HG03354 (cell line): Measurements from ENCODE around the gene ATP10B.
A peak's percentile ranks its signal among the peaks of the same experiment; 100 is the strongest.
"Not testable (repeated sequence)": the region's sequence is repeated elsewhere in the genome, so short reads cannot be mapped to it uniquely, and the experiment has no call there.

ENCODE experiments used
- ATAC-seq: cut with Tn5 transposase; IDR thresholded peaks from one replicate; pipeline ENCODE4 v1.9.1; 2021; ENCODE audit warnings: mild to moderate bottlenecking; ENCODE audit not compliant: unreplicated experiment, poor library complexity, severe bottlenecking

Gene ATP10B

DNA sequence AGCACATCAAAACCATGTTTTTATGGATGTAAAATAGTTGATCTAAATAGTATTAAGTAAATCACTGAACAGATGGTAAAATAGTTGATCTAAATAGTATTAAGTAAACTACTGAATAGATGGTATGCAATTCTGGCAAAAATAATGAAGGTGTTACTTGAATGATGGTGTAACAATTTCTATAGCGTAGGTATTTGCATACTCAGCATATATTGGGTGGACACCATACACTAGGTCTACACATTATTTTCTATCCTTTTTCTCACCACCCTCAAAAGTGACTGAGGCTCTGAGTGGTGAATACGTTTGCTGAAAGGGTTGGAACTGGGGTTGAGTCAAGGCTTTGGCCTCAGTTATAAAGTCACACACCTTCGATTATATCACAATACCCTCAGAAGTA lies 81.3 kb downstream of the ATP10B start:
- ATAC-seq: no peak

DNA sequence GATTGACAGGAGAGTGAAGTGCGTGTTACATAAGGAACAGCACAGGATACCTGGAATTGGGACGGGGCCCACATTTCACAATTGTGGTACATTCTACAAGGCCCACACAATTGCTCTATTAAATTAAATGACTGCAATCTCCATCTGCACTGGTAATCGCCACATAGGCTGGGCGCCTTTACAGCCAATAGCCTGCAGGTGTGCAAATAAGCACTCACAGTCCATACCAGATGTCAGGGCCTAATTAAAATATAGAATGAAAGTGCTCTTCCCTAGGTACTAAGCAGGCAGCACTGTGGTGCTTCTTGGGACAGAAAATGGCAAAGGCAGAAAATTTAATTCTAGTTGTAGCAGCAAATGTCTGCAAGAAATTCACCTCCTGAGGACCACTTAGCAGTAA lies 82.7 kb downstream of the ATP10B start:
- ATAC-seq: no peak

DNA sequence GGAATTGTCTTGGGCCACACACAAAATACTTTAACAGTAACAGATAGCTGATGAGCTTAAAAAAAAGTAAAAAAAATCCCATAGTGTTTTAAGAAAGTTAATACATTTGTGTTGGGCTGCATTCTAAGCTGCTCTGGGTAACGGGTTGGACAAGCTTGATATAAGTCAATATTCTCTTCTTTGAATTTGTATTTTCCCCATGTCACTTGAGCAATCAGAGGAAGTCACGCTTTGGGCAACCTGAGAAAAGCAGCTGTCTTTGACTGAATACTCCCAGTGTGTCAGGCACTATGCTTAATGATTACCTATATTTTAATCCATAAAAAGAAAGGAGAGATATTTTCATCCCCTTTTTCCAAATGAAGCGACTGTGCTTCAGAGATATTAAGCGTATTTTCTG lies 84.9 kb downstream of the ATP10B start:
- no peak for ATAC-seq

- no peak for ATAC-seq
Observed at GRCh38 chr5:160760008-160760407, 92.0 kb downstream of the ATP10B start.

DNA sequence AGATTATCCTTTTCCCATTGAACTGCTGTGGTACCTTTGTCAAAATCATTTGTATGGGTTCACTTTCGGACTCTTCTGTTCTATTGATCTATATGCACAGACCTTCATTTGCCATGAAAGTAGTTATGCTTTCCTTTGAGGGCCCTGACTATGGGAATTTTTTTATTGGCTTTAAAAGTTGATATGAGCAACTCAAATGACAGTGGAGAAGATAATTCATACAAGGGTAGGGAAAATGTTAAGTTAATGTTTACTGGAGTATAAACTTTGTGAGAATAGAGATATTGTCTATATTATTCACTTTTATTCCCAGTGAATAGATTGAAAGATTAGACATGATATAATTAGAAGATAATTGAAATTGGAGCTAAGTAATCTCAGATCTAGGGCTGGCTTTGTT lies 94.8 kb downstream of the ATP10B start:
- ATAC-seq: no peak

DNA sequence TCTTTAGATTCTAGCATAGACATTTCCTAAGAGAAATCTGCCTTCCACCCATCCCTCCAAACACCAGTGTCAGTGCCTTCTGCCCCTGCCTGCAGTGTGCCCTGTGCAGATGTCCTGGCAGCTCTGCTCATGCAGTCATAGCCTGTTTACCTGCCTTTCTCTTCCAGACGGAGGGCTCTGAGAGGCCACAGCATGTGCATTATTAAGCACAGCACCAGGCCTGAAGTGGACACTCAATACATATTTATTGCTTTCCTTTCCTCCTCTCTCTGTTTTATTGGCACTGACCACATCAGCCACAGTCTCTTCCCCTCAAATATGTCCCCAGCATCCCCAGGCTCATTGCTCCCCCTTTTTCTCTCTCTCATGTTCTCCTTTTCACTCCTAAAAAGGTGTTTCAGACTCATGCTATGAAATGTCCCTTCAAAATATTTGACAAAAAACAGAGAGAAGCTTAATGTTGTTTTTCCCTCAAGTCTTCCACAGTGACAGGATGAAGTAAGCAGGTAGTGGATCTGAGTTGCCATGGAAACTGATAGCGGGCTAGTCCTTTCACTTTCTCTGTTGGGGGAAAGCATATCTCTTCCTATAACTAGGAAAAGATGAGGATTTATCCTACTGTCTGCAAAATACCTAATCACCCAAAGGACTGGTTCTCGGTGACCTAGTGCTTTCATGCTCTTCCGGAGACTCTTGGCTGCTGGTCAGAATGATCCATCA lies 100.9 kb downstream of the ATP10B start:
- no peak for ATAC-seq

GRCh38 chr5:160749682-160750081 lies 102.3 kb downstream of the ATP10B start:
- no peak for ATAC-seq

DNA sequence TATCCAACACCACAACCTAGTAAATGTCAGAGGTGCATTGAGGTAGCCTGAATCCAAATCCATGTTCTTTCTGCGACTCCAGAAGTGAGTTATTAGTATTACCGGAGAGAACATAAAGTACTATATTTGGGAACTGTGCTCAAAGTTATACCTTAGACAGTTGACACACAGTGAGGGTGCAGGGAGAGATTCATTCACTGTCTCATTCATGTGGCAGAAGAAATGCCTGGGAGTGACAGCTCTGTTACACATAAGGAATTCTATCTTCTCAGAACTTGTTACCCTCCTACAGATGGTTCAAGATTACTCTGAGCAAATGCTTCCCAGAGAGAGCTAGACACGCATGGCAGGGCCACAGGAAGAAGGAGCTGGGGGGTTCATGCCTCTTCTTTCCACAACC lies 103.0 kb downstream of the ATP10B start:
- ATAC-seq: no peak

GRCh38 chr5:160747987-160748386 lies 104.0 kb downstream of the ATP10B start:
- no peak for ATAC-seq

GRCh38 chr5:160747559-160747958 lies 104.5 kb downstream of the ATP10B start:
- ATAC-seq: no peak

DNA sequence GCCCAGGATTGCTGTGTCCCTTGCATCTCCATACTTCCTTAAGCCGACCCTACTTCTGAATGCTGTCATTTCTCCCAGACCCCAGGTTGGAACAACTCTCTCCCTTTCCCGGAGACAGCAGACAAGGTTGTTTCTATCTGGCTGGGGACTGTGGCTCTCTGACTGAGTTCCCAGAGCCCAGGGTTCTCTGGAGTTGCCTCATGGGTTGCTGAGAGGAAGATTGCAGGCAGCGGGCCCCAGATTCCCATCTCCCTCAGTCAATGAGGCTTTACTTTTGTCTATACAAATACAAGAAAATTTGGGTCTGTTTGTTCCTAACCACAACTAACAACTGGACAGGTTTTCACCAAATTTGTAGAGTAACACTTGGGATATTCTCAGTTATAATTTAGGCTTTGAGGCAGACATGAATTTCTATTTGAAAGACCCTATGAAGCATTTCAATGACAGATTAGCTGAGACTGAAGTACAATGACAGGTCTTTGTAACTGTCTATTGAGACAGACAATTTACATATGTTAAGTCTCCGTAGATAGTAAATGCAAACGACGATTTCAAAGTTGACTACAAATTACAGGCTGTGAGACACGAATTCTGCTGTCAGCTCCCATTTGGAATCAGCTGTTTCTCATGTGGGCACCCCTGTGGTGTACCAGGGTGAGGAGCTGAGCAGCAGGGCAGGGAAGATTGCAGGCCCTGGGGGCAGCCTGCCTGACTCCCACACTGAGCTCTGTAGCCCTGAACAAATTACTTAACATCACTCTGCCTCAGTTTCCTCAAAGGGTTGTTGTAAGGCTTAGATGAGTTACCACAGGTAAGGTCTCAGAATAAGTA lies 107.5 kb downstream of the ATP10B start:
- ATAC-seq: no peak

DNA sequence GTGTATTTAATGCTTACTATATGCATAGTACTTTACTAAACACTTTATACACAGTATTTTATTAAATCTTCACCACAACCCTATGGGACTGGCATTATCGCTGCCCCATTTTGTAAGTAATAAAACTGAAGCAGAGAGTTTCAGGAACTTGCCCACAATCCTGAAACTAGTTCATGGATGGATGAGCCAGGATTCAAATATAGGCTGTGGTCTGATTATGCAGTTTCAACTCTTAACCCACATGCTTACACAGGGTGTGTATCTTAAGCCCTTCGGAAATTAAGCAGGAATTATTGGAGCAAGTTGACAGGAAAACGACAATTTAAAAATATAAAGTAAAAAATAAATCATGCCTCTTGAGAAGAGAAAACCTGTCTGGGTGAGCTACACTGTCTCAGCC lies 109.0 kb downstream of the ATP10B start:
- ATAC-seq: peak; percentile 82

DNA sequence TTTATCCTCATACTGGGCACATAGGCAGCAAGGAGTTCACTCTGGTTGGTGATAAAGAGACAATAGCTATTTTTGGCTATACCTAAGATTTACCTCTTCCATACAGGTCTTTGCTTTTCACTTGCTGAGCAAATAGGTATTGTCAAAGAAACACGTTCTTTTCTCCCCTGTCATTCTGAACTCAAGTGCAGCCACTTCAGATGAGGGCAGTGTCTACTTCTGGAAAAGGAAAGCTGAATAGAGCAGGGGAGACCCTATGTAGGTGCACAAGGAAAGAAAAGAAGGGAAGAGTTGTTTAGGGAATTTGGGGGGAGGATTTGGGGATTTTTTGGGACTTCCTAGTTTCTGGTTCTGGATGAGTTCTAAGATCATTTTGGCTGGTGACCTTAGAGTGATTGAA lies 109.6 kb downstream of the ATP10B start:
- no peak for ATAC-seq

- ATAC-seq: no peak
Observed at GRCh38 chr5:160727296-160727997, 124.6 kb downstream of the ATP10B start.

DNA sequence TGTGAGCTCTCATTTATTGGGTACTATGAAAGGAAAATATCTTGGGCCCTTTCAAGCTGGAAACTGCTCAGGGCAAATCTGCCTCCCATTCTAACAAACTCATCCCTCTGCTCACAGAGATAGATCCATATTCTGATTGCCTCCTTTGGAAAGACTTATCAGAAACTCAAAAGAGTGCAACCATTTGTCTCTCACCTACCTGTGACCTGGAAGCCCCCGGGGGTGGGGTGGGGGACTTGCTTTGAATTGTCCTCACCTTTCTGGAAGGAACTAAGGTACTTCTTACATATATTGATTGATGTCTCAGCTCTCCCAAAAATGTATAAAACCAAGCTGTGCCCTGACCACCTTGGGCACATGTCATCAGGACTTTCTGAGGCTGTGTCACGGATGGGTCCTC lies 125.3 kb downstream of the ATP10B start:
- no peak for ATAC-seq

- no peak for ATAC-seq
Observed at GRCh38 chr5:160720822-160721221, 131.2 kb downstream of the ATP10B start.

DNA sequence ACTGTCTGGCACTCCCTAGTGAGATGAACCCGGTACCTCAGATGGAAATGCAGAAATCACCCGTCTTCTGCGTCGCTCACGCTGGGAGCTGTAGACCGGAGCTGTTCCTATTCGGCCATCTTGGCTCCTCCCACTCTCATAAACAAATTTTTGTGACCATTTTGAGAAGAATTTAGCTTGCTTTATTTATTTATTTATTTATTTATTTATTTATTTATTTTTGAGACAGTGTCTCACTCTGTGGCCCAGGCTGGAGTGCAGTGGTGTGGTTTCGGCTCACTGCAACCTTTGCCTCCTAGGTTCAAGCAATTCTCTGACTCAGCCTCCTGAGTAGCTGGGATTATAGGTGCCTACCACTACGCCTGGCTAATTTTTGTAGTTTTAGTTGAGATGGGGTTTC lies 136.5 kb downstream of the ATP10B start:
- ATAC-seq: not testable (repeated sequence)

DNA sequence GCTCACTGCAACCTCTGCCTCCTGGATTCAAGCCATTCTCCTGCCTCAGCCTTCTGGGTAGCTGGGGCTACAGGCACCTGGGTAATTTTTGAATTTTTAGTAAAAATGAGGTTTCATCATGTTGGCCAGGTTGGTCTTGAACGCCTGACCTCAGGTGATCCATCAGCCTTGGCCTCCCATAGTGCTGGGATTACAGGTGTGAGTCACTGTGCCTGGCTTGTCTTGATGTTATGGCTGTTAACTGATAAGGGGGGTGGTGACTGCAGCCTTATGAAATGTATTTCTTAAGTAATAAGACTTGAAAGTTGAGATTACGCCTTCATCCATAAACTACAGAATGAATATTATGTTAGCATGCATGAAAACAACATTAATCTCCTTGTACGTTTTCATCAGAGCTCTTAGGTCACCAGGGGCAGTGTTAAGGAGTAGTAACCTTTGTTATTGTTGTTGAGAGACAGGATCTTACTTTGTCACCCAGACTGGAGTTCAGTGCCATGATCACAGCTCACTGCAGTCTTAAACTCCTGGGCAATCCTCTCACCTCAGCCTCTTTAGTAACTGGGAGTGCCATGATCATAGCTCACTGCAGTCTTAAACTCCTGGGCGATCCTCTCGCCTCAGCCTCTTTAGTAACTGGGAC lies 148.3 kb downstream of the ATP10B start:
- no peak for ATAC-seq

DNA sequence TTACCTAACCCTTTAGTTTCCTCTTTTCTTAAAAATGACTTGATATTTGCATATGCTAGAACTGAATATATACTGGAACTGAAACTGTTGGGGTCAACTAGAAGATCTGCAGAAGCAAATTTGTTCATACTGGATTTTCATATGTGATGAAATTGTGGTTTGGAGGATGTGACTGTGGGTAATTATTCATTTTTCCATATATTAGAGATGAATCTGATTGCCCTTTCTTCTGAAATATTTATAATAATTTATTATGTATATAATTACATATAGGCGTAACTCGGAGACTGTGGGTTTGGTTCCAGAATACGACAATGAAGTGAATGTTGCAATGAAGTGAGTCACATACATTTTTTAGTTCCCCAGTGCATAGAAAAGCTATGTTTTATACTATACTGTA lies 149.1 kb downstream of the ATP10B start:
- ATAC-seq: peak; percentile 98

- no peak for ATAC-seq
Observed at GRCh38 chr5:160702311-160702803, 149.7 kb downstream of the ATP10B start.
